IPS-18c (cell line): ENCODE results near the gene MLPH.
"Not testable (repeated sequence)": the region's sequence is repeated elsewhere in the genome, so short reads cannot be mapped to it uniquely, and the experiment has no call there.

Source experiments
- H3K4me3 ChIP-seq: 2 replicates; pipeline ENCODE4 v1.7.0; 2013; ENCODE audit warnings: low read depth, mild to moderate bottlenecking, low read length, moderate library complexity; ENCODE audit not compliant: insufficient read depth
- H3K9me3 ChIP-seq: one replicate; pipeline ENCODE4 v1.6.1; 2013; ENCODE audit warnings: mild to moderate bottlenecking, low read length, moderate library complexity; ENCODE audit not compliant: control insufficient read depth, insufficient read depth

The MLPH gene

GRCh38 chr2:237453671-237454070 lies 33.4 kb upstream of the MLPH start:
- H3K4me3 ChIP-seq = no peak overlapping the region
- H3K9me3 ChIP-seq = no peaks in the 10 kb centered on the region

GRCh38 chr2:237455764-237456163 lies 31.3 kb upstream of the MLPH start:
- H3K4me3 ChIP-seq = no peak overlapping the region
- H3K9me3 ChIP-seq = no peaks in the 10 kb centered on the region

GRCh38 chr2:237456200-237456843 lies 30.7 kb upstream of the MLPH start:
- Histone ChIP-seq H3K9me3 (no peaks in the 10 kb centered on the region), H3K4me3 (no peak overlapping the region)

GRCh38 chr2:237457388-237457941 lies 29.6 kb upstream of the MLPH start:
- Histone ChIP-seq H3K9me3 (no peaks in the 10 kb centered on the region), H3K4me3 (no peak overlapping the region)

- Histone ChIP-seq H3K9me3 (no peaks in the 10 kb centered on the region), H3K4me3 (no peak overlapping the region)
These were observed 28.5 kb upstream of the MLPH start for GRCh38 chr2:237458519-237458918.

GRCh38 chr2:237459226-237459625 lies 27.8 kb upstream of the MLPH start:
- Histone ChIP-seq H3K4me3 (no peak overlapping the region), H3K9me3 (no peaks in the 10 kb centered on the region)

GRCh38 chr2:237459741-237460174 lies 27.3 kb upstream of the MLPH start:
- H3K9me3 ChIP-seq = no peaks in the 10 kb centered on the region
- H3K4me3 ChIP-seq = no peak overlapping the region

GRCh38 chr2:237464757-237465391 lies 22.2 kb upstream of the MLPH start:
- Histone ChIP-seq H3K9me3 (no peaks in the 10 kb centered on the region), H3K4me3 (no peak overlapping the region)

GRCh38 chr2:237465515-237466148 lies 21.4 kb upstream of the MLPH start:
- no peaks in the 10 kb centered on the region for H3K9me3 ChIP-seq
- no peak overlapping the region for H3K4me3 ChIP-seq

GRCh38 chr2:237466211-237466610 lies 20.8 kb upstream of the MLPH start:
- Histone ChIP-seq H3K4me3 (no peak overlapping the region), H3K9me3 (no peaks in the 10 kb centered on the region)

- no peaks in the 10 kb centered on the region for H3K9me3 ChIP-seq
- no peak overlapping the region for H3K4me3 ChIP-seq
These were observed 19.4 kb upstream of the MLPH start for GRCh38 chr2:237467447-237468179.

GRCh38 chr2:237469410-237469809 lies 17.6 kb upstream of the MLPH start:
- H3K4me3 ChIP-seq, H3K9me3 ChIP-seq: not testable (repeated sequence)

GRCh38 chr2:237469849-237470248 lies 17.2 kb upstream of the MLPH start:
- Histone ChIP-seq H3K4me3 (no peak overlapping the region), H3K9me3 (no peaks in the 10 kb centered on the region)

- H3K4me3 ChIP-seq = no peak overlapping the region
- H3K9me3 ChIP-seq = no peaks in the 10 kb centered on the region
These were observed 16.1 kb upstream of the MLPH start for GRCh38 chr2:237470914-237471313.

GRCh38 chr2:237471438-237472186 lies 15.4 kb upstream of the MLPH start:
- Histone ChIP-seq H3K9me3 (no peaks in the 10 kb centered on the region), H3K4me3 (no peak overlapping the region)

- no peak overlapping the region for H3K4me3 ChIP-seq
- no peaks in the 10 kb centered on the region for H3K9me3 ChIP-seq
These were observed 14.8 kb upstream of the MLPH start for GRCh38 chr2:237472187-237472712.
